Neutrophil (primary cell): ENCODE measurements around the gene TCF12.
A peak's percentile ranks its signal among the peaks of the same experiment; 100 is the strongest.

ENCODE experiments used
- H3K27ac ChIP-seq: fragments of 200-600 bp; sonication (generic); 2 replicates; pipeline ENCODE4 v1.5.1; 2016; ENCODE audit warnings: mild to moderate bottlenecking, moderate library complexity
- H3K27me3 ChIP-seq: fragments of 200-600 bp; sonication (generic); 2 replicates; pipeline ENCODE4 v1.6.0; 2016; ENCODE audit warnings: mild to moderate bottlenecking
- H3K36me3 ChIP-seq: fragments of 200-600 bp; sonication (generic); 2 replicates; pipeline ENCODE4 v1.5.1; 2017
- H3K4me1 ChIP-seq, 2 experiments: fragments of 200-600 bp in 1 of 2; sonication (generic) in 1 of 2; 1 replicate in 1 of 2; 2 replicates in 1 of 2; pipeline versions ENCODE4 v1.5.1 to v1.6.1; 2013 to 2016; ENCODE audit warnings: low read depth in 1 of 2, low read length in 1 of 2, mild to moderate bottlenecking in 1 of 2, moderate library complexity in 1 of 2; ENCODE audit not compliant: control insufficient read depth in 1 of 2, insufficient read depth in 1 of 2
- H3K4me3 ChIP-seq, 2 experiments: fragments of 200-600 bp in 1 of 2; sonication (generic) in 1 of 2; 1 replicate in 1 of 2; 2 replicates in 1 of 2; pipeline ENCODE4 v1.5.1; 2013 to 2016; ENCODE audit warnings: low read depth in 1 of 2, low read length in 1 of 2, mild to moderate bottlenecking in 1 of 2, moderate library complexity in 1 of 2
- H3K9me3 ChIP-seq: fragments of 200-600 bp; sonication (generic); 2 replicates; pipeline ENCODE4 v1.5.1; 2016
- TF ChIP-seq, protein P1 (sequence below): fragments of 200-600 bp; sonication (generic); IDR thresholded peaks from 2 replicates; pipeline ENCODE4 v1.5.1; 2016; ENCODE audit warnings: antibody characterized with exemption

The TCF12 gene

DNA sequence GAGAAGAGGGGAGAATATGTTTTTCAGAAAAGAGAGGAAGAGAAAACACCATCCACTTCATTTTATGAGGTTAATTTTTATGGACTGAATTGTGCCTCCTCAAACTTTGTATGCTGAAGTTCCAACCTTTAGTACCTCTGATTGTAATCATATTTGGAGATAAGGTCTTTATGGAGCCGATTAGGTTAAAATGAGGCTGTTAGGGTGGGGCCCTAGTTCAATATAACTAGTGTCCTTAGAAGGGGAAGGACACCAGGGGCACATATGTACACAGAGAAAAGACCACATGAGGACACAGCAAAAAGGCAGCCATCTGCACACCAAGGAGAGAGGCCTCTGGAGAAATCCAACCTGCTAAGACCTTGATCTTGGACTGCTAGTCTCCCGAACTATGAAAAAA, 38.9 kb upstream of the TCF12 start:
- TF ChIP-seq, protein P1, sequence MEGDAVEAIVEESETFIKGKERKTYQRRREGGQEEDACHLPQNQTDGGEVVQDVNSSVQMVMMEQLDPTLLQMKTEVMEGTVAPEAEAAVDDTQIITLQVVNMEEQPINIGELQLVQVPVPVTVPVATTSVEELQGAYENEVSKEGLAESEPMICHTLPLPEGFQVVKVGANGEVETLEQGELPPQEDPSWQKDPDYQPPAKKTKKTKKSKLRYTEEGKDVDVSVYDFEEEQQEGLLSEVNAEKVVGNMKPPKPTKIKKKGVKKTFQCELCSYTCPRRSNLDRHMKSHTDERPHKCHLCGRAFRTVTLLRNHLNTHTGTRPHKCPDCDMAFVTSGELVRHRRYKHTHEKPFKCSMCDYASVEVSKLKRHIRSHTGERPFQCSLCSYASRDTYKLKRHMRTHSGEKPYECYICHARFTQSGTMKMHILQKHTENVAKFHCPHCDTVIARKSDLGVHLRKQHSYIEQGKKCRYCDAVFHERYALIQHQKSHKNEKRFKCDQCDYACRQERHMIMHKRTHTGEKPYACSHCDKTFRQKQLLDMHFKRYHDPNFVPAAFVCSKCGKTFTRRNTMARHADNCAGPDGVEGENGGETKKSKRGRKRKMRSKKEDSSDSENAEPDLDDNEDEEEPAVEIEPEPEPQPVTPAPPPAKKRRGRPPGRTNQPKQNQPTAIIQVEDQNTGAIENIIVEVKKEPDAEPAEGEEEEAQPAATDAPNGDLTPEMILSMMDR = no peak
- Histone ChIP-seq H3K9me3 (no peaks in the 10 kb centered on the region), H3K27ac (no peak overlapping the region), H3K27me3 (no peaks in the 10 kb centered on the region), H3K4me1 (peaks cover 12 to 14% of the 10 kb centered on the region in 2 experiments), H3K36me3 (no peaks in the 10 kb centered on the region), H3K4me3 (no peak overlapping the region)

- no peak overlapping the region for H3K4me3 ChIP-seq
- H3K36me3 ChIP-seq = no peaks in the 10 kb centered on the region
- peaks cover 17 to 19% of the 10 kb centered on the region in 2 experiments for H3K4me1 ChIP-seq
- no peak overlapping the region for H3K27ac ChIP-seq
- TF ChIP-seq, protein P1 = no peak
- no peaks in the 10 kb centered on the region for H3K9me3 ChIP-seq
- H3K27me3 ChIP-seq = no peaks in the 10 kb centered on the region
Observed at GRCh38 chr15:56883088-56883487, 35.4 kb upstream of the TCF12 start.

DNA sequence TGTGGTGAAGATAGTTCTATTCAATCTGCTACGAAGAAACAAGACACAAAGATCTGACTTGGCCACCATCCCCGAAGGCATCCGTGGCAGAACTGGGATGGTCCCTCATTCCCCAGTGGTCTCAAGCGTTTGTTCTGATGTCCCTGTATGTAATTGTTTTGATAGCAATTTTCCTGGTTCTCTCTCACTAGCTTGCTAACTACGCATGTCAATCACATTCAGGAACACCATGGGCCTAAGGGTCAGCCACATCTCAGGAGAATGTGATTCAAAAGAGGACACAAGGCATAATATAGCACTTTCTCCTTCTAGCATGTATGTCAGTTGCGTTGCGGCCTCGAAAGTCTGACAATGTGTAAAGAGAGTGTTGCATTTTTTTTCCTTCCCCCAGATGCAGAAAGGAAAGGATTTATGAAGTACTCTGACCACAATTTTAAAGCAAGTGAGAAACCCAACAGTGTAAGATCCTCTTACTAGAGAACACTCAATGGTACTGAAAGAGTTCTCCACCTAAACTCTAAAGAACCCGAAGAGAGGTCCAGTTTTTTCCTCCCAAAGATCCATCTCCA, 32.0 kb upstream of the TCF12 start:
- TF ChIP-seq, protein P1 = no peak
- Histone ChIP-seq H3K4me1 (peaks cover 17 to 19% of the 10 kb centered on the region in 2 experiments), H3K4me3 (peak overlapping the region; percentile 69 to 73), H3K9me3 (no peaks in the 10 kb centered on the region), H3K36me3 (no peaks in the 10 kb centered on the region), H3K27ac (peak overlapping the region; percentile 78), H3K27me3 (no peaks in the 10 kb centered on the region)

DNA sequence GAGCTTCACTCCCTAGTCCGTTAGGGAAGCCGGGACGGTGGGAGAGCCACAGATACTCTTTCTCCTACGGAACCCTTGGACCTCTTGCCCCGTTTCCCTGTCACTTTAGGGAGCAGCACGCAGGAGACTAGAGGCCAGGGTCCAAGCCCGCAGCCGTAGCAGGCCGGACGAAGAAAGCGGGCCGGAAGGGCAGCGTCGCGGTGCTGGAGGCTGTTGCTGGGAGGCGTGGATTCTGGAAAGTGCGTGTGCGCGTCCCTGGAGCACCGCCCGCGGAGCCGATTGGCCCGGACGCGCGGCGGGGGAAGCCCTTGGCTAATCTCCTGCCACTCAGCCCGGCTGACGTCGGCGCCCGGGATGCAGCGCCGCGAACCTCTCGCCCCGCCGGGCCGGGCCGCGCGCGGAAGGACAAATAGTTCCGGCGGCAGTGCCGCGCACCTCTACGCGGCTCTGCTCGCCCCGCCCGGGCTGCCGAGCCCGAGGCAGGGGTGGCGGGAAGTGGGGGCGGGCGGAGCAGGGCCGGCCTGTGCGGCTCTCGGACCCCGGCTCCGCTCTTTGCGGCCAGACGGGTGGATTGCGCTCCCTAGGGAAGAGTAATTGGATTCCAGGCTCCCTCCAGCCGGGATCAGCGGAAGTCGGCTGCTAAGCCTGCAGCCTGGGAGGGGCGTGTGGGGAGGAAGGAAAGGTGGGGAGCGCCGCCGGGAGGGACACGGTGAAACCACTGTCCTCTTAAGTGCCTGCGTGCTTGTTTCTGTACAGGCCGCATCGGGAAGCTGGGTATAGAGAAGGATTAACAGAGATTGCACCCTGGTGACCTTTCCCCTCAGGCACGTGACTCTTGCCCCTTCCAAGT, 31.3 kb upstream of the TCF12 start:
- no peaks in the 10 kb centered on the region for H3K36me3 ChIP-seq
- no peaks in the 10 kb centered on the region for H3K27me3 ChIP-seq
- H3K9me3 ChIP-seq = no peaks in the 10 kb centered on the region
- peak overlapping the region; percentile 78 for H3K27ac ChIP-seq
- TF ChIP-seq, protein P1 = peak; percentile 13
- H3K4me1 ChIP-seq = peaks cover 17 to 19% of the 10 kb centered on the region in 2 experiments
- peak overlapping the region; percentile 69 to 73 for H3K4me3 ChIP-seq

DNA sequence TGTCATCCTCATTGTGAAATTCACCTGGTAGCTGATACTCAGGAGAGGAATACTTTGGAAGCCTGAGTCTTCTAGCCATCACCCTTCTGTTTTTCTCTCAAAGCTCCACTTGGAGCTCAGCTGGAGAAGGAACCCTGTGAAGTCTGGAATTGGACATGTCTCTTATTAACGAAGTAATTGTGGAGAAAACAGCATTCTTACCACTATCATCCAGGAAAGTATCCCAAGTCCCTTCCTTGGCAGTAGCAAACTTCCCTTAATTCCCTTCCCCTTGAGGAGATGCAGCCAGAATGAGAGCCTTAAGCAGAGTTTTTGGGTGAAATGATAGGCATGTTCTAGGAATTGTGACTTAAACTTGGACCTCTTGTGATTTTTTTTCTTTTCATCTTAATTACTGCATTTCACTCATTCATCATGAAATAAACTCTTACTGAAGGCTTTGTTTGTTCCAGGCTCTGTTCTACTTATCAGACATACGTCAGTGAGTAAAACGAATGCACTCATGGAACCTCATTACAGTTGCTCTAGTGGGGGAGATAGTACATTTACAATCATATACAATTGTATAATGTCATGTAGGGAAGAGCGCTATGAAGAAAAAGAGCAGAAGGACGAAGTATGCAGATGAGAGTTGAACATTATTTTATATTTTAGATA, 30.5 kb upstream of the TCF12 start:
- Histone ChIP-seq H3K27me3 (no peaks in the 10 kb centered on the region), H3K9me3 (no peaks in the 10 kb centered on the region), H3K4me3 (peak overlapping the region; percentile 69 to 73), H3K36me3 (no peaks in the 10 kb centered on the region), H3K27ac (peak overlapping the region; percentile 78), H3K4me1 (peaks cover 17 to 19% of the 10 kb centered on the region in 2 experiments)
- TF ChIP-seq, protein P1 = no peak
